Transverse colon (tissue), 4 donors: ENCODE results near the gene CFAP58. TPM values are rescaled to one million over a fixed set of nuclear protein-coding genes. Genes with fewer than 3 reads are reported as not detected.

Source experiments
- DNase-seq: peaks from one replicate; pipeline ENCODE4 v3.0.0-alpha.2; 2019
- H3K27ac ChIP-seq, 4 donors: fragments of 200-600 bp; sonication (generic); 2 replicates each; pipeline ENCODE4 v1.5.1; 2016 to 2018; ENCODE audit warnings: inconsistent platforms in 4 of 4
- H3K27me3 ChIP-seq: fragments of 200-600 bp; sonication (generic); 2 replicates; pipeline ENCODE4 v1.5.1; 2017; ENCODE audit warnings: inconsistent platforms
- H3K36me3 ChIP-seq, 4 donors: fragments of 200-600 bp; sonication (generic); 2 replicates each; pipeline ENCODE4 v1.5.1; 2017 to 2019; ENCODE audit warnings: inconsistent platforms in 4 of 4
- H3K4me1 ChIP-seq, 4 donors: fragments of 200-600 bp; sonication (generic); 2 replicates each; pipeline ENCODE4 v1.5.1; 2017 to 2020; ENCODE audit warnings: inconsistent platforms in 4 of 4
- H3K4me3 ChIP-seq, 4 donors: fragments of 200-600 bp; sonication (generic); 1 replicate in 1 of 4; 2 replicates in 3 of 4; pipeline versions ENCODE4 v1.5.1 to v1.6.1; 2017 to 2019; ENCODE audit warnings: inconsistent platforms in 4 of 4
- H3K9me3 ChIP-seq, 2 donors: fragments of 200-600 bp; sonication (generic); 2 replicates each; pipeline ENCODE4 v1.5.1; 2017 to 2019; ENCODE audit warnings: inconsistent platforms in 2 of 2
- CTCF ChIP-seq, 5 experiments: fragments of 200-600 bp in 3 of 5; fragments of 450-650 bp in 2 of 5; sonication (generic) in 3 of 5; IDR thresholded peaks; 1 replicate in 2 of 5; 2 replicates in 3 of 5; pipeline ENCODE4 v1.5.1; 2016 to 2017; ENCODE audit warnings: antibody characterized with exemption in 5 of 5, inconsistent platforms in 3 of 5, mild to moderate bottlenecking in 2 of 5, moderate library complexity in 1 of 5
- EP300 ChIP-seq: sonication (generic); formaldehyde crosslinking; IDR thresholded peaks from one replicate; pipeline ENCODE4 v1.6.1; 2017; ENCODE audit warnings: antibody characterized with exemption, low read depth
- POLR2A ChIP-seq: fragments of 450-650 bp; IDR thresholded peaks from one replicate; pipeline ENCODE4 v1.6.1; 2016; ENCODE audit warnings: antibody characterized with exemption, mild to moderate bottlenecking, moderate library complexity
- POLR2AphosphoS5 ChIP-seq, 3 donors: sonication (generic); formaldehyde crosslinking; IDR thresholded peaks; one replicate each; pipeline ENCODE4 v1.6.1; 2016; ENCODE audit warnings: antibody characterized with exemption in 3 of 3
- WGBS, 2 donors: methylation state at CpG; one replicate each; pipeline ENCODE4 v1.1.5; 2018; ENCODE audit warnings: low coverage in 1 of 2; 5-methylcytosine and 5-hydroxymethylcytosine counted together
- in situ Hi-C, 4 donors: fragments of 200-750 bp; cut with MboI; loops; one replicate each; pipeline versions ENCODE4 v1.15.0 to v1.15.1; 2017; ENCODE audit warnings: low sequenced_read_pairs in 3 of 4, low pct_ligation_motif_present in 1 of 4, low pct_unique_long_range_greater_than_20kb in 1 of 4
- intact Hi-C: fragments of 100-400 bp; cut with DNase I; formaldehyde crosslinking; loops from one replicate; pipeline ENCODE4 v1.15.1; 2023; ENCODE audit warnings: low total_unique reads
- total RNA-seq, 4 donors: library from RNA; depleted of rRNA; stranded (reverse); fragments of >200 nt; gene quantifications; one replicate each; pipeline ENCODE4 v1.1.0, GENCODE V29; 2016

CFAP58 gene
- total RNA-seq, 4 donors from 2014 or later, result 0.16 to 0.27 TPM; not detected in 2

GRCh38 chr10:104333728-104334373 lies 19.8 kb upstream of the CFAP58 start:
- no peak for DNase-seq
- Histone ChIP-seq H3K9me3 (no peaks in the 10 kb centered on the region), H3K36me3 (no peaks in the 10 kb centered on the region), H3K27me3 (no peaks in the 10 kb centered on the region), H3K27ac (peak overlapping the region; percentile 5 to 90 (median 44)), H3K4me1 (peaks cover 40 to 84% (median 55%) of the 10 kb centered on the region in 4 donors), H3K4me3 (no peak overlapping the region)
- intact Hi-C loops, result no loop called here
- whole genome bisulfite sequencing, 2 donors, result 40 to 88% methylated on average over 1 to 12 of the region's 15 CpGs
- no peak for TF ChIP-seq POLR2AphosphoS5 (IDR thresholded peaks at IDR 0.05)
- in situ Hi-C loops, result no loop called here

- peaks cover 32 to 84% (median 54%) of the 10 kb centered on the region in 4 donors for H3K4me1 ChIP-seq
- H3K36me3 ChIP-seq, result no peaks in the 10 kb centered on the region
- intact Hi-C loops (no loop called here), in situ Hi-C loops (no loop called here)
- H3K4me3 ChIP-seq, result no peak overlapping the region
- no peak for DNase-seq
- no peaks in the 10 kb centered on the region for H3K27me3 ChIP-seq
- TF ChIP-seq EP300, result no peak
- TF ChIP-seq POLR2AphosphoS5 (IDR thresholded peaks at IDR 0.05), result no peak
- TF ChIP-seq POLR2A, result no peak
- TF ChIP-seq CTCF (IDR thresholded peaks at IDR 0.05), result no peak
- H3K9me3 ChIP-seq, result no peaks in the 10 kb centered on the region
- peak overlapping the region in 3 of 4 donors; percentile 5 to 90 (median 82) for H3K27ac ChIP-seq
- 92 to 100% methylated on average over 1 to 6 of the region's 6 CpGs for WGBS, 2 donors
Observed at GRCh38 chr10:104334561-104334960, 19.1 kb upstream of the CFAP58 start.

GRCh38 chr10:104334965-104335650 lies 18.5 kb upstream of the CFAP58 start:
- H3K27ac ChIP-seq, result peak overlapping the region in 3 of 4 donors; percentile 5 to 90 (median 14)
- no peak overlapping the region for H3K4me3 ChIP-seq
- no peaks in the 10 kb centered on the region for H3K27me3 ChIP-seq
- no peak for DNase-seq
- H3K36me3 ChIP-seq, result no peaks in the 10 kb centered on the region
- in situ Hi-C loops, result no loop called here
- intact Hi-C loops, result no loop called here
- no peaks in the 10 kb centered on the region for H3K9me3 ChIP-seq
- TF ChIP-seq POLR2A (no peak), CTCF (IDR thresholded peaks at IDR 0.05) (no peak), EP300 (no peak), POLR2AphosphoS5 (IDR thresholded peaks at IDR 0.05) (no peak)
- peaks cover 28 to 84% (median 54%) of the 10 kb centered on the region in 4 donors for H3K4me1 ChIP-seq
- WGBS, 2 donors, result 86 to 91% methylated on average over 12 to 13 of the region's 13 CpGs

GRCh38 chr10:104336821-104337467 lies 16.7 kb upstream of the CFAP58 start:
- WGBS, 2 donors, result 17 to 31% methylated on average over 12 of the region's 12 CpGs
- Histone ChIP-seq H3K36me3 (no peaks in the 10 kb centered on the region), H3K27ac (peak overlapping the region; percentile 95 to 98 (median 98)), H3K27me3 (no peaks in the 10 kb centered on the region), H3K4me3 (peak overlapping the region; percentile 73 to 96 (median 90)), H3K4me1 (peaks cover 14 to 71% (median 42%) of the 10 kb centered on the region in 4 donors), H3K9me3 (no peaks in the 10 kb centered on the region)
- in situ Hi-C loops, result no loop called here
- DNase-seq, result no peak
- TF ChIP-seq EP300 (no peak), CTCF (IDR thresholded peaks at IDR 0.05) (no peak), POLR2AphosphoS5 (IDR thresholded peaks at IDR 0.05) (no peak), POLR2A (no peak)
- intact Hi-C loops, result no loop called here
